ENCODE results near the gene SEMA5B.

DNA sequence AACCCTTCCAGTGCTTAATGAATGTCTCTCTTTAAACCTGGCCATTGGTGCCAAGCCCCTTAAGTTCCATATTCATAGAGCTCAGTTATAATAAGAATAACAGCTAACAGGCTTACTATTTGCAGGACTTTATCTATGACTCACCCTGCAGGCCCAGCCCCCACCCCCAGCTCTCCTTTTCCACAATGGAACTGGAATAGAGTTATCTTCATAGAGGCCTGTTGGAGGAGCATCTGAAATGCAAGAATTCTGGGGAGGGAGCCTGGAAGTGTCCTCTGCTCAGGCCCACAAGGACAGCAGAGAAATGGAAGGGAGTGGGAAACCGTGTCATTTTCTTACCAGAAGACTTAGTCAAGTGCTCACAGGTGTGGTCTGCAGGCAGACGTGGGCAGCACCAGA lies 52.8 kb downstream of the SEMA5B start:
- TF ChIP-seq, protein P1, sequence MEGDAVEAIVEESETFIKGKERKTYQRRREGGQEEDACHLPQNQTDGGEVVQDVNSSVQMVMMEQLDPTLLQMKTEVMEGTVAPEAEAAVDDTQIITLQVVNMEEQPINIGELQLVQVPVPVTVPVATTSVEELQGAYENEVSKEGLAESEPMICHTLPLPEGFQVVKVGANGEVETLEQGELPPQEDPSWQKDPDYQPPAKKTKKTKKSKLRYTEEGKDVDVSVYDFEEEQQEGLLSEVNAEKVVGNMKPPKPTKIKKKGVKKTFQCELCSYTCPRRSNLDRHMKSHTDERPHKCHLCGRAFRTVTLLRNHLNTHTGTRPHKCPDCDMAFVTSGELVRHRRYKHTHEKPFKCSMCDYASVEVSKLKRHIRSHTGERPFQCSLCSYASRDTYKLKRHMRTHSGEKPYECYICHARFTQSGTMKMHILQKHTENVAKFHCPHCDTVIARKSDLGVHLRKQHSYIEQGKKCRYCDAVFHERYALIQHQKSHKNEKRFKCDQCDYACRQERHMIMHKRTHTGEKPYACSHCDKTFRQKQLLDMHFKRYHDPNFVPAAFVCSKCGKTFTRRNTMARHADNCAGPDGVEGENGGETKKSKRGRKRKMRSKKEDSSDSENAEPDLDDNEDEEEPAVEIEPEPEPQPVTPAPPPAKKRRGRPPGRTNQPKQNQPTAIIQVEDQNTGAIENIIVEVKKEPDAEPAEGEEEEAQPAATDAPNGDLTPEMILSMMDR (optimal IDR thresholded peaks at IDR 0.05 in 1 of 3, IDR thresholded peaks at IDR 0.05 in 1 of 3, conservative IDR thresholded peaks at IDR 0.05 in 1 of 3; ENCODE audit: extremely low read depth in 1 of 3, insufficient read depth in 2 of 3, low read length in 3 of 3) = no peak
- TF ChIP-seq EZH2 (IDR thresholded peaks at IDR 0.05; ENCODE audit: low read length) = no peak
